Neural progenitor cell (in vitro differentiated cells): Measurements from ENCODE around the gene ZNF444. TPM values are rescaled to one million over a fixed set of nuclear protein-coding genes. Genes with fewer than 3 reads are reported as not detected.

Experiments used
- DNase-seq: peaks from one replicate; pipeline ENCODE4 v3.0.0-alpha.2; 2016; ENCODE audit warnings: low spot score
- H2AFZ ChIP-seq: fragments of 200-600 bp; sonication (generic); replicated peaks from 2 replicates; pipeline ENCODE4 v1.6.1; 2016; ENCODE audit warnings: antibody characterized with exemption
- H3F3A ChIP-seq: fragments of 200-600 bp; sonication (generic); 2 replicates; pipeline ENCODE4 v1.6.1; 2016; ENCODE audit warnings: antibody characterized with exemption, low read depth
- H3K27ac ChIP-seq: fragments of 200-600 bp; sonication (generic); 2 replicates; pipeline ENCODE4 v1.5.1; 2016; ENCODE audit warnings: mild to moderate bottlenecking
- H3K27me3 ChIP-seq: fragments of 200-600 bp; sonication (generic); 2 replicates; pipeline ENCODE4 v1.6.1; 2016; ENCODE audit warnings: mild to moderate bottlenecking, moderate library complexity
- H3K36me3 ChIP-seq: fragments of 200-600 bp; sonication (generic); 2 replicates; pipeline ENCODE4 v1.5.1; 2016
- H3K4me1 ChIP-seq: fragments of 200-600 bp; sonication (generic); 2 replicates; pipeline ENCODE4 v1.6.1; 2016; ENCODE audit warnings: mixed run types
- H3K4me2 ChIP-seq: fragments of 200-600 bp; sonication (generic); 2 replicates; pipeline ENCODE4 v1.6.1; 2016
- H3K4me3 ChIP-seq: fragments of 200-600 bp; sonication (generic); 2 replicates; pipeline ENCODE4 v1.5.1; 2016
- H3K79me2 ChIP-seq: fragments of 200-600 bp; sonication (generic); 2 replicates; pipeline ENCODE4 v1.6.1; 2016; ENCODE audit warnings: low read depth
- H3K9ac ChIP-seq: fragments of 200-600 bp; sonication (generic); 2 replicates; pipeline ENCODE4 v1.6.1; 2016
- H3K9me3 ChIP-seq: fragments of 200-600 bp; sonication (generic); 2 replicates; pipeline ENCODE4 v1.5.1; 2016; ENCODE audit warnings: low read depth
- H4K20me1 ChIP-seq: fragments of 200-600 bp; sonication (generic); 2 replicates; pipeline ENCODE4 v1.6.1; 2016; ENCODE audit warnings: low read depth
- H3K27ac Mint-ChIP-seq: 3 replicates; pipeline ENCODE4 v1.8.0; 2021; ENCODE audit warnings: mixed read lengths
- H3K27me3 Mint-ChIP-seq: 2 replicates; pipeline ENCODE4 v1.8.0; 2022; ENCODE audit warnings: low read depth, mild to moderate bottlenecking, inconsistent platforms, moderate library complexity, mixed read lengths; ENCODE audit not compliant: insufficient read depth
- H3K36me3 Mint-ChIP-seq: 3 replicates; pipeline ENCODE4 v1.8.0; 2021; ENCODE audit warnings: mixed read lengths
- H3K4me1 Mint-ChIP-seq: 3 replicates; pipeline ENCODE4 v1.8.0; 2021; ENCODE audit warnings: mixed read lengths
- H3K4me3 Mint-ChIP-seq: 3 replicates; pipeline ENCODE4 v1.8.0; 2021; ENCODE audit warnings: mild to moderate bottlenecking, moderate library complexity, mixed read lengths
- H3K9me3 Mint-ChIP-seq: 3 replicates; pipeline ENCODE4 v1.8.0; 2020; ENCODE audit warnings: mixed read lengths
- EZH2 ChIP-seq: fragments of 200-600 bp; sonication (generic); IDR thresholded peaks from 2 replicates; pipeline ENCODE4 v1.6.1; 2017; ENCODE audit warnings: antibody characterized with exemption, mild to moderate bottlenecking, moderate library complexity
- EZH2phosphoT487 ChIP-seq: fragments of 200-600 bp; sonication (generic); IDR thresholded peaks from 2 replicates; pipeline ENCODE4 v1.6.1; 2017; ENCODE audit warnings: antibody characterized with exemption
- total RNA-seq: library from RNA; depleted of rRNA; stranded (reverse); fragments of >200 nt; gene quantifications from 2 replicates; pipeline ENCODE4 v1.2.3, GENCODE V29; 2015; ENCODE audit warnings: low replicate concordance
- TF ChIP-seq, protein P1 (sequence below): fragments of 200-600 bp; sonication (generic); IDR thresholded peaks from 2 replicates; pipeline ENCODE4 v1.5.1; 2017; ENCODE audit warnings: antibody characterized with exemption, mild to moderate bottlenecking

The ZNF444 gene
- total RNA-seq, 1 donor from 2014 or later = 7.0 TPM

DNA sequence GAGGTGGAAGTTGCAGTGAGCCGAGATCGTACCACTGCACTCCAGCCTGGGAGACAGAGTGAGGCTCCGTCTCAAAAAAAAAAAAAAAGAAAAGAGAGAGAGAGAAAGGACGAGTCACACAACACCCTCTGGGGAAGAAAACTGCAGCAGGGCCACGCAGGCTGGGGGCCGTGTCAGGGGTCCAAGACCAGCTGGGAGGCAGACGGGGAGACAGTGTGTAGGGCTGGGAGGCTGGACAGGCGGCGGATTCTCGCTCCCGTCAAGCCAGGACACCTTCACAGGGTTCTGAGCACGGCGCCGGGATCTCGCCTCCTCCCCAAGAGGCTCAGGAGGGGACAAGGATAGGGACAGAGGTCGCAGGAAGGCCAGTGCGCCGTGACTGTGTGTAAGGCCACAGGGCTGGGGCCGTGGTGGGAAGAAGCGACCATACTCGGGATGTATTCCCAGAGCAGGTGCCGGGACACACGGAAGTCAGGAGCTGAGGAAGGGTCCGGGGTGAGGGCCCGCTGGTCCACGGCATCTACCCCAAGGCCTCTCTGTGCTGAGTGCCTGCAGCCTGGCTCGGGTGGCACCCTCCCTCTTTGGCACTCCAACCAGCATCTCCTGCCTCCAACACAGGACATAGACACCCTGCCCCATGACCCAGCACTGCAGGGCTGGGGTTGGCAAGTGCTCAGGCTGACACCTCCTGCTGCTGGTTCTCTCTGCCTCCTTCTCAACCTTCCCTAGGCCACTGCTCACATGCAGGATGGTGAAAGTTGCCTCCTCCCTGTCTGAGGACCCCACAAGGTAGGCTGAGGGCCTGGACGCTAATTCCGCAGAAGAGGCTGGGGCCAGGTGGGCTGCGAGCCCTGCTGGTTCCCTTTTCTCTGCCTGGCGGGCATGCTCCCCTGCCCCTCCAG is 41.2 kb upstream of the ZNF444 start:
- no peaks in the 10 kb centered on the region for H3K36me3 ChIP-seq
- Mint-ChIP-seq H3K27ac (no peak overlapping the region), H3K27me3 (peaks cover 4% of the 10 kb centered on the region), H3K36me3 (peaks cover 30% of the 10 kb centered on the region), H3K9me3 (peaks cover 3% of the 10 kb centered on the region), H3K4me1 (peaks cover 9% of the 10 kb centered on the region), H3K4me3 (no peak overlapping the region)
- DNase-seq = no peak
- no peaks in the 10 kb centered on the region for H3F3A ChIP-seq
- no peaks in the 10 kb centered on the region for H3K4me1 ChIP-seq
- peaks cover 58% of the 10 kb centered on the region for H3K79me2 ChIP-seq
- no peak overlapping the region for H2AFZ ChIP-seq
- H3K4me2 ChIP-seq = no peak overlapping the region
- H3K9me3 ChIP-seq = no peaks in the 10 kb centered on the region
- H3K27ac ChIP-seq = no peak overlapping the region
- H4K20me1 ChIP-seq = peaks cover 36% of the 10 kb centered on the region
- no peak overlapping the region for H3K9ac ChIP-seq
- H3K27me3 ChIP-seq = no peaks in the 10 kb centered on the region
- TF ChIP-seq, protein P1, sequence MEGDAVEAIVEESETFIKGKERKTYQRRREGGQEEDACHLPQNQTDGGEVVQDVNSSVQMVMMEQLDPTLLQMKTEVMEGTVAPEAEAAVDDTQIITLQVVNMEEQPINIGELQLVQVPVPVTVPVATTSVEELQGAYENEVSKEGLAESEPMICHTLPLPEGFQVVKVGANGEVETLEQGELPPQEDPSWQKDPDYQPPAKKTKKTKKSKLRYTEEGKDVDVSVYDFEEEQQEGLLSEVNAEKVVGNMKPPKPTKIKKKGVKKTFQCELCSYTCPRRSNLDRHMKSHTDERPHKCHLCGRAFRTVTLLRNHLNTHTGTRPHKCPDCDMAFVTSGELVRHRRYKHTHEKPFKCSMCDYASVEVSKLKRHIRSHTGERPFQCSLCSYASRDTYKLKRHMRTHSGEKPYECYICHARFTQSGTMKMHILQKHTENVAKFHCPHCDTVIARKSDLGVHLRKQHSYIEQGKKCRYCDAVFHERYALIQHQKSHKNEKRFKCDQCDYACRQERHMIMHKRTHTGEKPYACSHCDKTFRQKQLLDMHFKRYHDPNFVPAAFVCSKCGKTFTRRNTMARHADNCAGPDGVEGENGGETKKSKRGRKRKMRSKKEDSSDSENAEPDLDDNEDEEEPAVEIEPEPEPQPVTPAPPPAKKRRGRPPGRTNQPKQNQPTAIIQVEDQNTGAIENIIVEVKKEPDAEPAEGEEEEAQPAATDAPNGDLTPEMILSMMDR = no peak
- TF ChIP-seq EZH2phosphoT487 (no peak), EZH2 (no peak)
- H3K4me3 ChIP-seq = no peak overlapping the region

DNA sequence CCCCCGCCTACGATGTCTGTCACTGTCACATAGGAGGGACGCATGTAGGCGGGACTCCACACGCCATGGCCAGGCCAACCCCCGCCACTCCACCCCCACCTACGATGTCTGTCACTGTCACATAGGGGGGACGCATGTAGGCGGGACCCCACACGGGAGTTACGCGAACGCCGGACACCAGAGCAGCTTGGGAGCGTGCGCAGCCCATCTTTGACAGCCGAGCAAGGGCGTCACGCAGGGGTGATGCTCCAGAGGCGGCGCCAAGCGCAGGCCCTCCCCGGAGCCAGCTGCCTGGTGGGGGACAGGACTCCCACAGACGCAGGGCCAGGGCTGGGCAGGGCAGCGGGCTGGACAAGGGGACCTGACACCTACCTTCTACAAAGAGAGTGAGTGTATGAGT is 40.0 kb upstream of the ZNF444 start:
- H3K9me3 Mint-ChIP-seq = no peaks in the 10 kb centered on the region
- peaks cover 4% of the 10 kb centered on the region for H3K27me3 Mint-ChIP-seq
- peaks cover 20% of the 10 kb centered on the region for H3K36me3 Mint-ChIP-seq
- DNase-seq = no peak
- Histone ChIP-seq H3K79me2 (peaks cover 62% of the 10 kb centered on the region), H3K9me3 (no peaks in the 10 kb centered on the region), H2AFZ (no peak overlapping the region), H3K27me3 (no peaks in the 10 kb centered on the region), H3K4me1 (peaks cover 4% of the 10 kb centered on the region), H3K9ac (no peak overlapping the region), H3K4me2 (no peak overlapping the region), H4K20me1 (peaks cover 43% of the 10 kb centered on the region), H3F3A (peaks cover 5% of the 10 kb centered on the region), H3K27ac (no peak overlapping the region), H3K4me3 (no peak overlapping the region), H3K36me3 (no peaks in the 10 kb centered on the region)
- H3K4me1 Mint-ChIP-seq = peaks cover 18% of the 10 kb centered on the region
- no peak for TF ChIP-seq EZH2phosphoT487
- TF ChIP-seq, protein P1 = no peak
- no peak for TF ChIP-seq EZH2
- H3K27ac Mint-ChIP-seq = no peak overlapping the region
- H3K4me3 Mint-ChIP-seq = no peak overlapping the region

DNA sequence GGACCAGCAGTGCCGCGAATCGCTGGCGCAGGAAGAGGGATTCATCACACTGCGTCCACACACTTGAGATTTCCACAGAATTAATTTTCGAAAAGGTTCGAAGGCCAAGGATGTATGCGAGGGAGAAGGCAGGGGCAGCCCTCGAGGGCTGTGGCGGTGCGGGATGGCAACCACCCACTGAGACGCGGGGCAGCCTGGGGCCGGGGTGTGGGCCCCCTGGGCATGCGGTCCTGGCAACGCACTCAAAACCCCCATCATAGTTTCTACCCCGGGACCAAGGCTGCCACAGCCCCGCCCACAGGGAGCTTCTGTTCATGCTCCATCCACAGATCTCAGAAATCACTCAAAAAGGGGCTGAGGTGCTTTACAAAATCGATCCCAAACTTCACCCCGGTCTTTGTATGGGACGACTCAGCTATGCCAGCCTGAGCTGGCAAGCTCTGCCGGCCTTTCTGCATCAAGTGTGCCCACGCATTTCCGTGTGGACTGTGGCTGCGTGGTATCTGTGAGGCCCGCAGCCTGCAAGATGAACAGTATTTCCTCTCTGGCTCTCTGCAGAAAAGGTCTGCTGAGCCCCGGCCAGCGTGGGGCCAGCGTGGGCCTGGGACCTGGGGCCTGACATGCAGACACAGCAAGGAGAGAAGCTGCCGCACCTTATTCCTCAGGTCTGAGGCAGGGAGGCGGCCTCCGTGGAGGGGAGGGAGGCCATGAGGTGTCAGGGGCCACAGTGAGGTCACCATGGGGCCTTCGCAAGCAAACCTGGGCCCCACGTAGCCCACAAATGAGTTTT is 39.1 kb upstream of the ZNF444 start:
- H3K4me1 Mint-ChIP-seq = peaks cover 25% of the 10 kb centered on the region
- Histone ChIP-seq H2AFZ (no peak overlapping the region), H3K4me3 (no peak overlapping the region), H3K27me3 (no peaks in the 10 kb centered on the region), H4K20me1 (peaks cover 52% of the 10 kb centered on the region), H3K9me3 (no peaks in the 10 kb centered on the region), H3F3A (peaks cover 5% of the 10 kb centered on the region), H3K36me3 (no peaks in the 10 kb centered on the region), H3K9ac (no peak overlapping the region), H3K27ac (no peak overlapping the region), H3K4me2 (no peak overlapping the region), H3K4me1 (peaks cover 4% of the 10 kb centered on the region), H3K79me2 (peaks cover 65% of the 10 kb centered on the region)
- no peaks in the 10 kb centered on the region for H3K9me3 Mint-ChIP-seq
- peaks cover 4% of the 10 kb centered on the region for H3K27me3 Mint-ChIP-seq
- no peak overlapping the region for H3K4me3 Mint-ChIP-seq
- peak overlapping the region; percentile 29 for H3K27ac Mint-ChIP-seq
- no peak for DNase-seq
- peaks cover 28% of the 10 kb centered on the region for H3K36me3 Mint-ChIP-seq
- TF ChIP-seq, protein P1 = no peak
- TF ChIP-seq EZH2phosphoT487 (no peak), EZH2 (no peak)
